A673 (cell line): ENCODE data around the gene MCM8.

ENCODE experiments used
- CTCF ChIP-seq: fragments of 300-800, 200-600 bp; sonication (generic); conservative IDR thresholded peaks from 2 replicates; pipeline ENCODE4 v1.5.1; 2017; ENCODE audit warnings: low read depth, mild to moderate bottlenecking, antibody characterized with exemption, low read length, moderate library complexity, mixed read lengths
- EZH2 ChIP-seq: fragments of 200-600 bp; sonication (generic); IDR thresholded peaks from 2 replicates; pipeline ENCODE4 v1.6.1; 2017; ENCODE audit warnings: borderline replicate concordance, low read depth, mild to moderate bottlenecking, mixed read lengths, antibody characterized with exemption, low read length; ENCODE audit not compliant: poor library complexity, severe bottlenecking

DNA sequence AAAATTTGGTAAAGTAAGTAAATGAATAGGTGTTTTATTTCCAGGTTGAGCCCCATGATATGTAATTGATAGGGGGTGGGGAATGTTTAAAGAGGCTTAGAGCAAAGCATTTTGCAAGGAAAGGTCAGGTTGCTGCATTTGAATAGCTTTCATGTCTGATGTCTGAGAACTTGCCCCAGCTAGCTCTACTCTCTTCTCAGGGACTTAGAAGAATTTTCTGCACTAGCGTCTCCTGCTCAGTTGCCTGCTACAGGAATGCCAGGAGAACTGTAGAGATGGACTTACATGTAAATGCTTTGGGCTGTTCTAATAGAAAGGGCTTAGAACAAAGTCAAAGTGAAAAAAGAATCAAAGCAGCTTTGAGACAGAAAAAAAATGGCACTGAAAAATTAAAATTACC is 35.6 kb upstream of the MCM8 start:
- TF ChIP-seq CTCF: no peak
- TF ChIP-seq EZH2: no peak
